ENCODE measurements around the gene PRPF38A. TPM values are rescaled to one million over a fixed set of nuclear protein-coding genes. Genes with fewer than 3 reads are reported as not detected.

Gene PRPF38A
- total and polyA plus RNA-seq, 2 donors from 2014 or later: 19.0 to 46.7 TPM

GRCh38 chr1:52426371-52426770 is 22.0 kb downstream of the PRPF38A start:
- no peak for FAIRE-seq
- H3K36me3 ChIP-seq (ENCODE audit: control insufficient read depth in 2 of 3, insufficient read depth in 3 of 3, low read length in 3 of 3): peaks cover 2 to 13% (median 13%) of the 10 kb centered on the region in 3 donors

GRCh38 chr1:52427152-52427551 is 22.8 kb downstream of the PRPF38A start:
- Histone ChIP-seq H3K4me1 (ENCODE audit: control insufficient read depth in 2 of 3, insufficient read depth in 2 of 3, low read depth in 1 of 3, low read length in 3 of 3) (no peaks in the 10 kb centered on the region), H3K36me3 (ENCODE audit: control insufficient read depth in 2 of 3, insufficient read depth in 3 of 3, low read length in 3 of 3) (peaks cover 2 to 16% (median 13%) of the 10 kb centered on the region in 3 donors), H3K9me3 (ENCODE audit: control insufficient read depth in 2 of 3, insufficient read depth in 1 of 3, low read length in 3 of 3) (no peaks in the 10 kb centered on the region), H3K4me3 (ENCODE audit: low read length in 3 of 3) (no peak overlapping the region), H3K27ac (ENCODE audit: low read depth in 2 of 2, low read length in 2 of 2) (no peak overlapping the region), H3K27me3 (ENCODE audit: control insufficient read depth, insufficient read depth, low read length) (no peaks in the 10 kb centered on the region), H3K9ac (ENCODE audit: low read length in 3 of 3) (no peak overlapping the region)
- no peak for TF ChIP-seq CTCF (IDR thresholded peaks at IDR 0.05; ENCODE audit: borderline replicate concordance, extremely low read depth, insufficient read depth)
- intact Hi-C loops (cut with DNase I): no loop called here
- FAIRE-seq (no peak), DNase-seq (no peak)

More at GRCh38 chr1:52426371-52426770, 22.0 kb downstream of the PRPF38A start:
- Histone ChIP-seq H3K27ac (ENCODE audit: low read depth in 2 of 2, low read length in 2 of 2) (no peak overlapping the region), H3K9ac (ENCODE audit: low read length in 3 of 3) (no peak overlapping the region), H3K9me3 (ENCODE audit: control insufficient read depth in 2 of 3, insufficient read depth in 1 of 3, low read length in 3 of 3) (no peaks in the 10 kb centered on the region), H3K4me1 (ENCODE audit: control insufficient read depth in 2 of 3, insufficient read depth in 2 of 3, low read depth in 1 of 3, low read length in 3 of 3) (no peaks in the 10 kb centered on the region), H3K27me3 (ENCODE audit: control insufficient read depth, insufficient read depth, low read length) (no peaks in the 10 kb centered on the region), H3K4me3 (ENCODE audit: low read length in 3 of 3) (no peak overlapping the region)
- intact Hi-C loops (cut with DNase I): no loop called here
- TF ChIP-seq CTCF (IDR thresholded peaks at IDR 0.05; ENCODE audit: borderline replicate concordance, extremely low read depth, insufficient read depth): no peak
- no peak for DNase-seq

- no peak for DNase-seq
- Histone ChIP-seq H3K36me3 (ENCODE audit: control insufficient read depth in 2 of 3, insufficient read depth in 3 of 3, low read length in 3 of 3) (peaks cover 3 to 19% (median 10%) of the 10 kb centered on the region in 3 donors), H3K4me3 (ENCODE audit: low read length in 3 of 3) (no peak overlapping the region), H3K9ac (ENCODE audit: low read length in 3 of 3) (no peak overlapping the region), H3K4me1 (ENCODE audit: control insufficient read depth in 2 of 3, insufficient read depth in 2 of 3, low read depth in 1 of 3, low read length in 3 of 3) (no peaks in the 10 kb centered on the region), H3K9me3 (ENCODE audit: control insufficient read depth in 2 of 3, insufficient read depth in 1 of 3, low read length in 3 of 3) (no peaks in the 10 kb centered on the region), H3K27ac (ENCODE audit: low read depth in 2 of 2, low read length in 2 of 2) (no peak overlapping the region), H3K27me3 (ENCODE audit: control insufficient read depth, insufficient read depth, low read length) (no peaks in the 10 kb centered on the region)
- no peak for FAIRE-seq
- no peak for TF ChIP-seq CTCF (IDR thresholded peaks at IDR 0.05; ENCODE audit: borderline replicate concordance, extremely low read depth, insufficient read depth)
- intact Hi-C loops (cut with DNase I): no loop called here
These were observed 28.4 kb downstream of the PRPF38A start for GRCh38 chr1:52432807-52433206.

- H3K4me1 ChIP-seq (ENCODE audit: control insufficient read depth in 2 of 3, insufficient read depth in 2 of 3, low read depth in 1 of 3, low read length in 3 of 3): no peaks in the 10 kb centered on the region
- peaks cover 3 to 24% (median 10%) of the 10 kb centered on the region in 3 donors for H3K36me3 ChIP-seq (ENCODE audit: control insufficient read depth in 2 of 3, insufficient read depth in 3 of 3, low read length in 3 of 3)
- no peak for TF ChIP-seq CTCF (IDR thresholded peaks at IDR 0.05; ENCODE audit: borderline replicate concordance, extremely low read depth, insufficient read depth)
- no peak overlapping the region for H3K9ac ChIP-seq (ENCODE audit: low read length in 3 of 3)
- intact Hi-C loops (cut with DNase I): no loop called here
- H3K27ac ChIP-seq (ENCODE audit: low read depth in 2 of 2, low read length in 2 of 2): no peak overlapping the region
- H3K4me3 ChIP-seq (ENCODE audit: low read length in 3 of 3): no peak overlapping the region
- DNase-seq (no peak), FAIRE-seq (no peak)
- H3K27me3 ChIP-seq (ENCODE audit: control insufficient read depth, insufficient read depth, low read length): no peaks in the 10 kb centered on the region
- no peaks in the 10 kb centered on the region for H3K9me3 ChIP-seq (ENCODE audit: control insufficient read depth in 2 of 3, insufficient read depth in 1 of 3, low read length in 3 of 3)
These were observed 30.8 kb downstream of the PRPF38A start for GRCh38 chr1:52435211-52435610.

Measured in kidney (tissue), 14 donors.